LNCaP clone FGC (cell line): ENCODE results near the gene PLCXD1.
"Not testable (repeated sequence)": the region's sequence is repeated elsewhere in the genome, so short reads cannot be mapped to it uniquely, and the experiment has no call there.

Source experiments
- DNase-seq: peaks from one replicate; pipeline ENCODE4 v3.0.0-alpha.2; 2011; ENCODE audit warnings: low read depth
- H3K4me3 ChIP-seq: 2 replicates; pipeline ENCODE4 v1.5.1; 2011; ENCODE audit warnings: mild to moderate bottlenecking, low read depth, low read length, control low read depth
- TF ChIP-seq, protein P1 (sequence below): IDR thresholded peaks from 2 replicates; pipeline ENCODE4 v1.5.1; 2012; ENCODE audit warnings: mild to moderate bottlenecking; ENCODE audit not compliant: control insufficient read depth, insufficient read depth; ENCODE audit errors: extremely low read depth

Gene PLCXD1

DNA sequence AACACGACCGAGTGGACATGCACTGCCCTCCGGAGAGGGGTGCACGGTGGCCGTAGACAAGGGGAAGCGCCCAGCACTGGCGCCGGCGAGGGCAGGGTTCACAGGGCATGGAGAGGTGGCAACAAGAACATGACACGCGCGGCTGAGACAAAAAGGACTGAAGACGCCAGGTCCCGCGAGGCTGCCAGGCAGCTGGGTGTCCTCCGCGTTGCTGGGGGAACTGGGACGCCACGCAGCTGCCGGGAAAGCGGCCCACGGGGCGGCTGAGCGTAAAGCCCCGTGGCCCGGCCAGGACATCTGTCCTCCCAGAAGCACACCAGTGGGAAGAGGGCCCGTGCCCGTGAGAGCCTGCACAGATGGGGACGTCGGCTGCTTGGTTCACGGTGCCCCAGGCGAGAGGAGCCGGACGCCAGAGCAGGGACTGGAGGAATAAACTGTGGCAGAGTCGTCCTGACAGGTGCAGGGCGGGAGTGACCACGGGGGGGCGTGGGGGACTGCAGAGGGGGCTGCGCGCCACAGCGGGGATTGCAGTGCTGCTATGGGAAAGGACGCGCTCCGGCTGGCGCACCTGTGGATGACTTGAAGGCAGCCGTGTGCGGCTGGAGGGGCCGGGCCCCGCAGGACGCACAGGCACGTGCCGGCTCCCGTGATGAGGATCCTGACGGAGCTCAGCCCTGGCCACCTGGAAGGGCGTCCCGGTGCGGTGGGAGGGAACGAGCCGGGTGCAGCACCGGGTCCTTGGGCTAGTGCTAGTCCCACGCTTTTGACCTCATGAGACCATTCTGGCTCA is 69.5 kb downstream of the PLCXD1 start:
- H3K4me3 ChIP-seq: no peak overlapping the region
- no peak for DNase-seq
- TF ChIP-seq, protein P1, sequence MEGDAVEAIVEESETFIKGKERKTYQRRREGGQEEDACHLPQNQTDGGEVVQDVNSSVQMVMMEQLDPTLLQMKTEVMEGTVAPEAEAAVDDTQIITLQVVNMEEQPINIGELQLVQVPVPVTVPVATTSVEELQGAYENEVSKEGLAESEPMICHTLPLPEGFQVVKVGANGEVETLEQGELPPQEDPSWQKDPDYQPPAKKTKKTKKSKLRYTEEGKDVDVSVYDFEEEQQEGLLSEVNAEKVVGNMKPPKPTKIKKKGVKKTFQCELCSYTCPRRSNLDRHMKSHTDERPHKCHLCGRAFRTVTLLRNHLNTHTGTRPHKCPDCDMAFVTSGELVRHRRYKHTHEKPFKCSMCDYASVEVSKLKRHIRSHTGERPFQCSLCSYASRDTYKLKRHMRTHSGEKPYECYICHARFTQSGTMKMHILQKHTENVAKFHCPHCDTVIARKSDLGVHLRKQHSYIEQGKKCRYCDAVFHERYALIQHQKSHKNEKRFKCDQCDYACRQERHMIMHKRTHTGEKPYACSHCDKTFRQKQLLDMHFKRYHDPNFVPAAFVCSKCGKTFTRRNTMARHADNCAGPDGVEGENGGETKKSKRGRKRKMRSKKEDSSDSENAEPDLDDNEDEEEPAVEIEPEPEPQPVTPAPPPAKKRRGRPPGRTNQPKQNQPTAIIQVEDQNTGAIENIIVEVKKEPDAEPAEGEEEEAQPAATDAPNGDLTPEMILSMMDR: no peak

DNA sequence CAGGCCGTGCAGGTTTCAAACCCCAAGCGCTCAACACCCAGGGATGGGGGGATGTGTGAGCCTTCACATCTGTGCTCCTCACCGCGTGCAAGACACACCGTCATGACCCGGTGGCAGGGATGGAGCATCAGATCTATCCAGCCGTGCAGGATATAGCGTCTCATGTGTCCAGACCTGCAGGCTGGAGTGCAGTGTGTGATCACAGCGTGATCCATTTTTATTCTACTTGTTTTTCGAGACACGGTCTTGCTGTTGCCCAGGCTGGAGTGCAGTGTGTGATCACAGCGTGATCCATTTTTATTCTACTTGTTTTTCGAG is 70.1 kb downstream of the PLCXD1 start:
- H3K4me3 ChIP-seq, DNase-seq: not testable (repeated sequence)

DNA sequence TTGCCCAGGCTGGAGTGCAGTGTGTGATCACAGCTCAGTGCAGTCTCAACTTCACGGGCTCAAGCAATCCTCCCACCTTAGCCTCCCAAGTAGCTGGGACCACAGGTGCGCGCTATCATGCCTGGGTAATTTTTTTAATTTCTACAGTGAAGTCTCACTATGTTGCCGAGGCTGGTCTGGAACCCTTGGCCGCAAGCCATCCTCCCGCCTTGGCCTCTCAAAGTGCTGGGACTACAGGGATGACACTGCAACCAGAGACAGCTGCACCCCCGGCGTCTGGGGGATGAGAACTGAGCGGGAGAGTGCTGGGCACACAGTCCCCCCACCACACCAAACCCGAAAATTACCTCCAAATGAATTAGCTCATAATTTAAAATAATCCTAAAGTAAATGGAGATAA is 70.6 kb downstream of the PLCXD1 start:
- no peak for DNase-seq
- TF ChIP-seq, protein P1: no peak

DNA sequence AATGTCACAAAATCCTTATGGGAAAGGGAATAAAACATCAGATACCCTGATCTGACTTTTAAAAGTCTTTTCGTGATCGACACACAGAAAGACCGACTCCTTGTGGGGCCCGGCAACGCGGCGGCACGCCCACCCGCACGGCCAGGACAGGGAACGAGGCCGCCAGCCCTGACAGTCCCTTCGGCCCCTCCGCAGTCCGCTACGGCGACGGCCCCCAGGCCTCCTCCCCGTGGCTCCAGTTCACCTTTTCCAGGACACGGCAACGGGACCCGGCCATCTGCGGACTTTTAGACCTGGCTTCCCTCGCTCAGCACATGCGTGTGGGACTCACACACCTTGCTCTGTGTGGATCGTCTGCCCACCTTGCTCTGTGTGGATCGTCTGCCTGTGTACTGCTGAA is 71.0 kb downstream of the PLCXD1 start:
- TF ChIP-seq, protein P1: no peak
- H3K4me3 ChIP-seq: no peak overlapping the region
- no peak for DNase-seq

More for the DNA sequence above, 70.6 kb downstream of the PLCXD1 start:
- H3K4me3 ChIP-seq: no peak overlapping the region

DNA sequence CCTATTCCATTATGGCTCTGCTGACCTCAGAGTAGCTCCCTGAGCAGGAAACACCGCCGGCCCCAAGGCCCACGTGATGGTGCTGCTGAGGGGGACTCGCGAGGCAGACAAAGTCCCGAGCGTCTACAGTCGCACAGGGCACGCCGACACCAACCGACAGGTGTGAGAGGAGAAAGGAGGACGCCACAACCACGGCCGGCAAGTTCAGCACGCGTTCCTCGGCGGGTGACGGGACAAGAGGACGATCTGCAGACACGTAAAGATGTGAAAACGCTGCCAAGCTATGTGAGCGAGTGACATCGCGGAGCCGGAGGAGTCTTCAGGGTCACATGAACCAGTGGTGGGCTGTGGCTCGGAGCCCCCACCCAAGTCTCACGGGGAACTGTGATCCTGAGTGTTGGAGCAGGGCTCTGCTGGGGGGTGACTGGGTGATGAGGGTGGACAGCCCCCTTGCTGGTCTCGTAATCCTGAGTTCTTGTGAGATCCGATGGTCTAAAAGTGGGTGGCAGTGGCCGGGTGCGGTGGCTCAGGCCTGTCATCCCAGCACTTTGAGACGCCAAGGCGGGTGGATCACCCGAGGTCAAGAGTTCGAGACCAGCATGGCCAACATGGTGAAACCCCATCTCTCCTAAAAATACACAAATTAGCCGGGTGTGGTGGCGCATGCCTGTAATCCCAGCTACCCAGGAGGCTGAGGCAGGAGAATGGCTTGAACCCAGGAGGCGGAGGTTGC is 71.6 kb downstream of the PLCXD1 start:
- H3K4me3 ChIP-seq: no peak overlapping the region
- TF ChIP-seq, protein P1: no peak
- DNase-seq: no peak
